Osteoblast (primary cell): ENCODE measurements around the gene JAK3. TPM values are rescaled to one million over a fixed set of nuclear protein-coding genes. Genes with fewer than 3 reads are reported as not detected.
A peak's percentile ranks its signal among the peaks of the same experiment; 100 is the strongest.

Experiments
- DNase-seq: peaks from one replicate; pipeline ENCODE4 v3.0.0; 2011; ENCODE audit warnings: low spot score, mixed read lengths; ENCODE audit not compliant: insufficient read length; ENCODE audit errors: missing footprints
- H2AFZ ChIP-seq: 2 replicates; pipeline ENCODE4 v1.6.0; 2011; ENCODE audit warnings: mild to moderate bottlenecking, low read length
- H3K27ac ChIP-seq: 2 replicates; pipeline ENCODE4 v1.5.1; 2011; ENCODE audit warnings: mild to moderate bottlenecking, low read depth, low read length, moderate library complexity
- H3K27me3 ChIP-seq: 2 replicates; pipeline ENCODE4 v1.6.0; 2012; ENCODE audit warnings: mild to moderate bottlenecking, control low read depth, inconsistent platforms, low read length, moderate library complexity; ENCODE audit not compliant: insufficient read depth
- H3K36me3 ChIP-seq: 2 replicates; pipeline ENCODE4 v1.5.1; 2011; ENCODE audit warnings: mild to moderate bottlenecking, low read length, control low read depth, moderate library complexity; ENCODE audit not compliant: insufficient read depth
- H3K4me1 ChIP-seq: 2 replicates; pipeline ENCODE4 v1.5.1; 2011; ENCODE audit warnings: mild to moderate bottlenecking, low read length, control low read depth, moderate library complexity; ENCODE audit not compliant: insufficient read depth
- H3K4me2 ChIP-seq: 2 replicates; pipeline ENCODE4 v1.6.0; 2011; ENCODE audit warnings: mild to moderate bottlenecking, low read length; ENCODE audit not compliant: insufficient read depth
- H3K4me3 ChIP-seq: fragments of 200-600 bp; sonication (generic); 3 replicates; pipeline ENCODE4 v1.5.1; 2012; ENCODE audit warnings: mild to moderate bottlenecking, low read length, inconsistent platforms; ENCODE audit not compliant: insufficient read depth
- H3K79me2 ChIP-seq: 2 replicates; pipeline ENCODE4 v1.6.0; 2012; ENCODE audit warnings: mild to moderate bottlenecking, low read length, control low read depth, inconsistent platforms; ENCODE audit not compliant: insufficient read depth
- H3K9me3 ChIP-seq: 2 replicates; pipeline ENCODE4 v1.5.1; 2011; ENCODE audit warnings: low read depth, low read length, control low read depth
- H4K20me1 ChIP-seq: 2 replicates; pipeline ENCODE4 v1.6.0; 2012; ENCODE audit warnings: mild to moderate bottlenecking, low read length, control low read depth; ENCODE audit not compliant: insufficient read depth
- total RNA-seq: library from RNA; depleted of rRNA; stranded (reverse); fragments of >200 nt; gene quantifications from 2 replicates; pipeline ENCODE4 v1.2.3, GENCODE V29; 2012
- TF ChIP-seq, protein P1 (sequence below): IDR thresholded peaks from 2 replicates; pipeline ENCODE4 v1.5.1; 2011; ENCODE audit warnings: mild to moderate bottlenecking, low read depth, low read length, moderate library complexity; ENCODE audit errors: extremely low read depth

JAK3 gene
- total RNA-seq, 1 donor, result 1.8 TPM

DNA sequence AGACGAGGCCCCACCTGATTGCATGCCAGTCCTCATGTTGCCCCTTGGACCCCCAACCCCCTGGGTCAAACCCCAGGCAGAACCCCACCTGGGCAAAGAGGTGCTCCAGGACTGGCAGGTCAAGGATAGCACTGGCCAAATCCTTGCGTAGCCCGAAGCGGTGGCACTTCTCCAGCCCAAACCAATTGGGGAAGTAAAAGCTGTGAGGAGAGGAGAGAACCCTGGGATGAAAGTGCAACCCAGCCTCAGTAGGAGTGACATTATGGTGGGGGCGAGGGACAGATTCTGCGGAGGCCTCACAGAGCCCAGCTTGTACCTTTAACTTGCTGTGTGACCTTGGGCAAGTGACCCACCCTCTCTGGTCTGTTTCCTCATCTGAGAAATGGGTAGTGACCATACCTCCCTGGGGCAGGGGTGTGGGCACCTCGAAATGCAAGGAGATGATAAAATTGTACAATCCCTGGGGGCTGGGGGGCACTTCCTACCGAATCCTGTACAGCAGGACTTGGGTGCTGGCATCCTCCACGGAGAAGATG, 4.4 kb downstream of the JAK3 start:
- Histone ChIP-seq H3K27me3 (no peaks in the 10 kb centered on the region), H3K27ac (no peak overlapping the region), H3K4me2 (no peak overlapping the region), H3K36me3 (no peaks in the 10 kb centered on the region), H3K79me2 (no peaks in the 10 kb centered on the region), H4K20me1 (no peaks in the 10 kb centered on the region), H2AFZ (no peak overlapping the region), H3K9me3 (no peaks in the 10 kb centered on the region), H3K4me1 (peaks cover 3% of the 10 kb centered on the region), H3K4me3 (no peak overlapping the region)
- DNase-seq, result peak; percentile 77
- TF ChIP-seq, protein P1, sequence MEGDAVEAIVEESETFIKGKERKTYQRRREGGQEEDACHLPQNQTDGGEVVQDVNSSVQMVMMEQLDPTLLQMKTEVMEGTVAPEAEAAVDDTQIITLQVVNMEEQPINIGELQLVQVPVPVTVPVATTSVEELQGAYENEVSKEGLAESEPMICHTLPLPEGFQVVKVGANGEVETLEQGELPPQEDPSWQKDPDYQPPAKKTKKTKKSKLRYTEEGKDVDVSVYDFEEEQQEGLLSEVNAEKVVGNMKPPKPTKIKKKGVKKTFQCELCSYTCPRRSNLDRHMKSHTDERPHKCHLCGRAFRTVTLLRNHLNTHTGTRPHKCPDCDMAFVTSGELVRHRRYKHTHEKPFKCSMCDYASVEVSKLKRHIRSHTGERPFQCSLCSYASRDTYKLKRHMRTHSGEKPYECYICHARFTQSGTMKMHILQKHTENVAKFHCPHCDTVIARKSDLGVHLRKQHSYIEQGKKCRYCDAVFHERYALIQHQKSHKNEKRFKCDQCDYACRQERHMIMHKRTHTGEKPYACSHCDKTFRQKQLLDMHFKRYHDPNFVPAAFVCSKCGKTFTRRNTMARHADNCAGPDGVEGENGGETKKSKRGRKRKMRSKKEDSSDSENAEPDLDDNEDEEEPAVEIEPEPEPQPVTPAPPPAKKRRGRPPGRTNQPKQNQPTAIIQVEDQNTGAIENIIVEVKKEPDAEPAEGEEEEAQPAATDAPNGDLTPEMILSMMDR, result no peak

DNA sequence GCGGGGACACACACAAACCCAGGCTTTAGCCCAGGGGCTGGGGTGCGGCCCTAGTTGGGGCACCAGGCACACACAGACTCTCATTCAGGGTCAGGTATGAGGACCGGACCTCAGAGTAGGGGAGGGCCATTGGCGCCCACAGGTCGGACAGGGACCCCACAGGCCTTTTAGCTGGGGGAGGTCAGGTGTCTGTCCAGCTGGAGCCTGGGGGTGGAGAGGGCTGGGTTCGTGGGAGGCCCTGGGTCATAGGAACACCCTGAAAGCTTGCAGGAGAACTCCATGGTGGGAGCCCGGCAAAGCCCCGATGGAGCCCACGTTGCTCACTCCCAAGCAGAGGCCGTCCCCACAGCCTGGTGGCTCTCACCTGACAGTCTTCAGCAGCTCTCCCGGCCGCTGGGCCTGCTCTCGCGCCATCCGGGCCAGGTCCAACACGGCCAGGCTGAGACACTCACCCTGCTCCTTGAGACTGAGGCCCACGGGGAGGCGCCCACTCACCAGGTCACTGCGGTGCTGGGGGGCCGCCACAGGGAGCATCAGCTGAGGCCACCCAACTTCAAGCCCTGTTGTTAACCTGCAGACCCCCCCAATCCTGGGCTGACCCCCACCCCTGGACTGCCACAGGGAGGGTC, 5.0 kb downstream of the JAK3 start:
- Histone ChIP-seq H3K4me3 (no peak overlapping the region), H3K27me3 (no peaks in the 10 kb centered on the region), H3K36me3 (no peaks in the 10 kb centered on the region), H3K79me2 (no peaks in the 10 kb centered on the region), H3K27ac (no peak overlapping the region), H3K4me1 (peaks cover under 1% of the 10 kb centered on the region), H3K9me3 (no peaks in the 10 kb centered on the region), H2AFZ (no peak overlapping the region), H3K4me2 (no peak overlapping the region), H4K20me1 (no peaks in the 10 kb centered on the region)
- TF ChIP-seq, protein P1, result no peak
- DNase-seq, result peak; percentile 72

DNA sequence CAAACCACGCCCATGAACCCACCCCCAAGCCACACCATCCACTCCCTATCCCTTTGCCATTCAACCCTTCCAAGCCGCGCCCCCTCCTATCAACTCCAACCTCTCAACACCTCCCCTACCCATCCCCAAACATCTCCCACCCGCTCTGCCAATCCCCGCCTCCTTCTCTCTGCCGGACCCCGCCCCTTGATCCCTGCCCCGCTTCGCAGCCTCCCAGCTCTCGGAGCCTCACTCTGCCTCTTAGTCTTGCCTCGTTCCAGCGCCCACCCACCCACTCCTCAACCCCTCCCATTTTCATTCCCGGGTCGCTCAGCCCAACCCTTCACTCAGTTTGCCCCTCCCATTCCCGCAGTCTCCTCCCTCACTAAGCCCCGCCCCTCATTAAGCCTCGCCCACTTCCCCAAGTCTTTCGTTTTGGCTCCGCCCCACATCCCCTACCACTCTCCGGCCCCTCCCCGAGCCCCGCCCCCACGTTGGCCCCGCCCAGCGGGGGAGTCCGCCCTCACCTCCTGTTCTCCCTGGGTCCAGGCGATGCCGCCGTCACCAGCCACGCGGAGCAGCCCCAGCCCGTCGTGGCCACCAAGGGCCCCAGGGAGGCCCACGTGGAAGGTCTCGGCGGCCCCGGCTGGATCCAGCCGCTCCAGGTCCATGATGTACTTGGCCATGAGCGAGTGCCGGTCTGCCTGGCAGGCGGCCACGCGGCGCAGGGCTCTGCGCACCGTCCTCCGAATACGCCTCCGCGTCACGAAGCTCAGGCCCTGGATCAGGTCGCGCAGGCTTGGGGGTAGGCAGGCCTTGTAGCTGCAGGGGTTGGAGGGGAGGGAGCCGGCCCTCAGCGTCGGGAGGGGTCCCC, 5.7 kb downstream of the JAK3 start:
- TF ChIP-seq, protein P1, result no peak
- no peak overlapping the region for H3K4me3 ChIP-seq
- H4K20me1 ChIP-seq, result no peaks in the 10 kb centered on the region
- H2AFZ ChIP-seq, result no peak overlapping the region
- H3K4me1 ChIP-seq, result no peaks in the 10 kb centered on the region
- H3K9me3 ChIP-seq, result no peaks in the 10 kb centered on the region
- H3K27me3 ChIP-seq, result no peaks in the 10 kb centered on the region
- H3K36me3 ChIP-seq, result no peaks in the 10 kb centered on the region
- no peak overlapping the region for H3K4me2 ChIP-seq
- H3K27ac ChIP-seq, result no peak overlapping the region
- DNase-seq, result peak; percentile 88
- no peaks in the 10 kb centered on the region for H3K79me2 ChIP-seq

DNA sequence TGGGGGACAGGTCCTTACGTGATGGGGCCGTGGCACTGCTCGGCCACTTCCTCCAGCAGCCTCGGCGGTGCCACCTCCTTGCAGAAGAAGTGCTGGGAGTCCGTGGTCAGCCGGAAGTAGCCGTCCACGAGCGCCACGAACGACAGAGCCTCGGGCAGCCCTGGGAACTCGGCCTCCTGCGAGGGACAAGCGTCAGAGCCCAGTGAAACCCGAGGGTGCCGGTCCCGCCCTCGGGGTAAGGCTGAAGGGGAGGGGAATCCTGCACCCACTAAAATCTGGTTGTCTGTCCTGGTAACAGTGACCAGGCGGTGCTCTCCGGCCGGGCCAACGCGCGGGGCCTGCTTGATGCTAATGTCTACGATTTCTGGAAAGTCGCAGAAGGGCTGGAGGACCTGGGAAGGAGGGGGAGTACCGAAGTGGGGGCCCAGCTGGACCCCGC, 6.4 kb downstream of the JAK3 start:
- Histone ChIP-seq H3K4me3 (no peak overlapping the region), H3K79me2 (no peaks in the 10 kb centered on the region), H3K9me3 (no peaks in the 10 kb centered on the region), H3K27me3 (no peaks in the 10 kb centered on the region), H3K4me2 (no peak overlapping the region), H3K36me3 (no peaks in the 10 kb centered on the region), H3K4me1 (no peaks in the 10 kb centered on the region), H4K20me1 (no peaks in the 10 kb centered on the region), H3K27ac (no peak overlapping the region), H2AFZ (no peak overlapping the region)
- TF ChIP-seq, protein P1, result no peak
- peak; percentile 76 for DNase-seq
